Neural cell (in vitro differentiated cells): Measurements from ENCODE around the gene SLC17A7. TPM values are rescaled to one million over a fixed set of nuclear protein-coding genes. Genes with fewer than 3 reads are reported as not detected.

Experiments used
- H2AFZ ChIP-seq: fragments of 200-600, 300-800 bp; sonication (generic), shearing (Covaris generic); 2 replicates; pipeline ENCODE4 v1.6.0; 2014; ENCODE audit warnings: low read depth, mild to moderate bottlenecking, antibody characterized with exemption, low read length, moderate library complexity
- H3F3A ChIP-seq: fragments of 200-600 bp; shearing (Covaris generic); 2 replicates; pipeline ENCODE4 v1.6.1; 2016; ENCODE audit warnings: mild to moderate bottlenecking, moderate library complexity, mixed read lengths, antibody characterized with exemption, low read length; ENCODE audit not compliant: insufficient read depth, poor library complexity, severe bottlenecking
- H3K27ac ChIP-seq: fragments of 200-600, 300-800 bp; sonication (generic), shearing (Covaris generic); 2 replicates; pipeline ENCODE4 v1.5.1; 2014; ENCODE audit warnings: mild to moderate bottlenecking, low read length, moderate library complexity
- H3K27me3 ChIP-seq: fragments of 300-800, 200-600 bp; sonication (generic), shearing (Covaris generic); 2 replicates; pipeline ENCODE4 v1.6.0; 2014; ENCODE audit warnings: mild to moderate bottlenecking, low read depth, low read length, moderate library complexity; ENCODE audit not compliant: insufficient read depth
- H3K36me3 ChIP-seq: fragments of 300-800, 200-600 bp; sonication (generic), shearing (Covaris generic); 2 replicates; pipeline ENCODE4 v1.5.1; 2014; ENCODE audit warnings: mild to moderate bottlenecking, antibody characterized with exemption, low read length, moderate library complexity; ENCODE audit not compliant: insufficient read depth
- H3K4me2 ChIP-seq: fragments of 300-800, 200-600 bp; sonication (generic), shearing (Covaris generic); 2 replicates; pipeline ENCODE4 v1.6.0; 2014; ENCODE audit warnings: mild to moderate bottlenecking, low read length
- H3K4me3 ChIP-seq: fragments of 300-800, 200-600 bp; sonication (generic), shearing (Covaris generic); 2 replicates; pipeline ENCODE4 v1.5.1; 2014; ENCODE audit warnings: mild to moderate bottlenecking, low read length, moderate library complexity
- H3K79me2 ChIP-seq: fragments of 200-600 bp; shearing (Covaris generic); replicated peaks from 2 replicates; pipeline ENCODE4 v1.6.0; 2014; ENCODE audit warnings: mild to moderate bottlenecking, low read length, moderate library complexity; ENCODE audit not compliant: insufficient read depth
- H3K9ac ChIP-seq: fragments of 300-800, 200-600 bp; sonication (generic), shearing (Covaris generic); 2 replicates; pipeline ENCODE4 v1.6.1; 2016; ENCODE audit warnings: mild to moderate bottlenecking, low read length, mixed read lengths
- H3K9me2 ChIP-seq: fragments of 200-600 bp; shearing (Covaris generic); 2 replicates; pipeline ENCODE4 v1.6.1; 2016; ENCODE audit warnings: mild to moderate bottlenecking, low read length, mixed read lengths; ENCODE audit not compliant: insufficient read depth
- H3K9me3 ChIP-seq: fragments of 200-600, 300-800 bp; sonication (generic), shearing (Covaris generic); 2 replicates; pipeline ENCODE4 v1.6.1; 2016; ENCODE audit warnings: mild to moderate bottlenecking, mixed run types, low read length, moderate library complexity, mixed read lengths
- H4K20me1 ChIP-seq: fragments of 200-600 bp; shearing (Covaris generic); 2 replicates; pipeline ENCODE4 v1.6.1; 2016; ENCODE audit warnings: mild to moderate bottlenecking, mixed run types; ENCODE audit not compliant: insufficient read depth
- CTCF ChIP-seq: fragments of 450-650 bp; IDR thresholded peaks from 2 replicates; pipeline ENCODE4 v1.5.1; 2014; ENCODE audit warnings: antibody characterized with exemption, mild to moderate bottlenecking, moderate library complexity; ENCODE audit not compliant: poor library complexity, severe bottlenecking
- EP300 ChIP-seq: fragments of 450-650 bp; conservative IDR thresholded peaks from 2 replicates; pipeline ENCODE4 v1.6.1; 2014; ENCODE audit warnings: antibody characterized with exemption, mild to moderate bottlenecking, moderate library complexity; ENCODE audit not compliant: poor library complexity, severe bottlenecking
- EZH2 ChIP-seq: fragments of 200-600, 300-800 bp; shearing (Covaris generic), sonication (generic); IDR thresholded peaks from 2 replicates; pipeline ENCODE4 v1.6.1; 2014; ENCODE audit warnings: antibody characterized with exemption, low read length, borderline replicate concordance, mild to moderate bottlenecking; ENCODE audit not compliant: insufficient read depth, poor library complexity, severe bottlenecking
- MXI1 ChIP-seq: fragments of 450-650 bp; conservative IDR thresholded peaks from 2 replicates; pipeline ENCODE4 v1.6.1; 2014; ENCODE audit warnings: antibody characterized with exemption, mild to moderate bottlenecking; ENCODE audit not compliant: poor library complexity, severe bottlenecking
- POLR2AphosphoS5 ChIP-seq: IDR thresholded peaks from 2 replicates; pipeline ENCODE4 v1.6.1; 2012
- RAD21 ChIP-seq: fragments of 450-650 bp; conservative IDR thresholded peaks from 2 replicates; pipeline ENCODE4 v1.6.1; 2014; ENCODE audit warnings: antibody characterized with exemption, mild to moderate bottlenecking, moderate library complexity
- REST ChIP-seq: IDR thresholded peaks from 2 replicates; pipeline ENCODE4 v1.6.1; 2012; ENCODE audit warnings: borderline replicate concordance
- SMC3 ChIP-seq: fragments of 450-650 bp; conservative IDR thresholded peaks from 2 replicates; pipeline ENCODE4 v1.6.1; 2014; ENCODE audit warnings: antibody characterized with exemption, mild to moderate bottlenecking, moderate library complexity; ENCODE audit not compliant: poor library complexity
- TAF1 ChIP-seq: IDR thresholded peaks from 2 replicates; pipeline ENCODE4 v1.6.1; 2012; ENCODE audit warnings: low read depth
- polyA plus RNA-seq: library from polyadenylated mRNA; depleted of rRNA; stranded (reverse); fragments of >200 nt; gene quantifications from 2 replicates; pipeline ENCODE4 v1.2.3, GENCODE V29; 2014

SLC17A7 gene
- polyA plus RNA-seq, 1 donor from 2014 or later = 0.07 TPM

- no peaks in the 10 kb centered on the region for H3F3A ChIP-seq
- no peak overlapping the region for H2AFZ ChIP-seq
- no peak overlapping the region for H3K4me3 ChIP-seq
- H3K27me3 ChIP-seq = no peaks in the 10 kb centered on the region
- no peaks in the 10 kb centered on the region for H4K20me1 ChIP-seq
- H3K9me2 ChIP-seq = no peaks in the 10 kb centered on the region
- no peak overlapping the region for H3K9ac ChIP-seq
- no peaks in the 10 kb centered on the region for H3K79me2 ChIP-seq
- no peak overlapping the region for H3K27ac ChIP-seq
- no peaks in the 10 kb centered on the region for H3K36me3 ChIP-seq
- no peak for TF ChIP-seq MXI1
- no peak for TF ChIP-seq SMC3
- TF ChIP-seq RAD21 = no peak
- no peak for TF ChIP-seq CTCF
- no peak for TF ChIP-seq POLR2AphosphoS5
- no peak for TF ChIP-seq TAF1
- no peak for TF ChIP-seq EP300
- TF ChIP-seq REST = no peak
- TF ChIP-seq EZH2 = no peak
- H3K9me3 ChIP-seq = no peaks in the 10 kb centered on the region
- no peak overlapping the region for H3K4me2 ChIP-seq
These were observed 45.5 kb downstream of the SLC17A7 start for GRCh38 chr19:49395581-49396407.

- Histone ChIP-seq H3K27me3 (no peaks in the 10 kb centered on the region), H4K20me1 (no peaks in the 10 kb centered on the region), H3K9me3 (no peaks in the 10 kb centered on the region), H3F3A (no peaks in the 10 kb centered on the region), H3K9me2 (no peaks in the 10 kb centered on the region), H3K9ac (no peak overlapping the region), H3K4me2 (no peak overlapping the region), H3K36me3 (no peaks in the 10 kb centered on the region), H3K27ac (no peak overlapping the region), H2AFZ (no peak overlapping the region), H3K4me3 (no peak overlapping the region), H3K79me2 (no peaks in the 10 kb centered on the region)
- TF ChIP-seq TAF1 (no peak), POLR2AphosphoS5 (no peak), EP300 (no peak), SMC3 (no peak), EZH2 (no peak), REST (no peak), MXI1 (no peak), CTCF (no peak), RAD21 (no peak)
These were observed 47.4 kb downstream of the SLC17A7 start for GRCh38 chr19:49393881-49394280.
